CD4-positive, alpha-beta T cell treated with Interleukin-1 beta for 1 hour (primary cell): ENCODE results near the gene MRM1.

Source experiments
- DNase-seq, 2 donors: peaks; one replicate each; pipeline ENCODE4 v3.0.0-alpha.2; 2020 to 2022

MRM1 gene

GRCh38 chr17:36632916-36633771 is 31.8 kb downstream of the MRM1 start:
- DNase-seq, result no peak

DNA sequence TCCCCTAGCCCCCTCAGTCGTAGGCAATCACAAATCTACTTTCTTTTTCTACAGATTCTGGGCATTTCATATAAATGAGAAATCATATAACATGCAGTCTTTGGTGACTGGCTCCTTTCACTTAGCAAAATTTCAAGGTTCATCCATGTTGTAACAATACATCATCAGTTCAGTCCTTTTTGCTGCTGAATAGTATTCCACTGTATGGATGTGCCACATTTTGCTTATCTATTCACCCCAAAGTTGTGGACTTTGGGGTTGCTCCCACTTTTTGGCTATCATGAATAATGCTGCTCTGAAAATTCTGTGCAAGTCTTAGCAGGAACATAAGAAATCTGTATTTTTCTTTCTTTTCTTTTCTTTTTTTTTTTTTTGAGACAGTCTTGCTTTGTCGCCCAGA is 39.0 kb downstream of the MRM1 start:
- no peak for DNase-seq

DNA sequence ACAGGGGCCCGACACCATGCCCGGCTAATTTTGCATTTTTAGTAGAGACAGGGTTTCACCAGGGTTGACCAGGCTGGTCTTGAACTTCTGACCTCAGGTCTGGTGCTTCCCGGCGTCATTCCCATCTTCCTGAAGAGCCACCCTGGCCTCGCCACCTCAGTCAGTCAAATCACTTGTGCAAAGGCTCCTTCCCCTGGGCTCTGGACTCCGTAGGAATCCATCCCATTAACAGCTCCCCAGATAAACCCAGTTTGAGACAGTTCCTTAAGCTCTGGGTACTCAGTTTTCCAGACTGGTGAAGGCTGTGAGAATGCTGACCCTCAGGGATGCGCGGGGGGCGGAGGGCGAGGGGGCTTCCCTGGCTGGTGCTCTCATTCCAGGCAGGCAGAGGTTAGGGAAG is 39.5 kb downstream of the MRM1 start:
- DNase-seq, result no peak

GRCh38 chr17:36641331-36641876 is 40.0 kb downstream of the MRM1 start:
- no peak for DNase-seq

GRCh38 chr17:36641877-36642845 is 40.8 kb downstream of the MRM1 start:
- no peak for DNase-seq

DNA sequence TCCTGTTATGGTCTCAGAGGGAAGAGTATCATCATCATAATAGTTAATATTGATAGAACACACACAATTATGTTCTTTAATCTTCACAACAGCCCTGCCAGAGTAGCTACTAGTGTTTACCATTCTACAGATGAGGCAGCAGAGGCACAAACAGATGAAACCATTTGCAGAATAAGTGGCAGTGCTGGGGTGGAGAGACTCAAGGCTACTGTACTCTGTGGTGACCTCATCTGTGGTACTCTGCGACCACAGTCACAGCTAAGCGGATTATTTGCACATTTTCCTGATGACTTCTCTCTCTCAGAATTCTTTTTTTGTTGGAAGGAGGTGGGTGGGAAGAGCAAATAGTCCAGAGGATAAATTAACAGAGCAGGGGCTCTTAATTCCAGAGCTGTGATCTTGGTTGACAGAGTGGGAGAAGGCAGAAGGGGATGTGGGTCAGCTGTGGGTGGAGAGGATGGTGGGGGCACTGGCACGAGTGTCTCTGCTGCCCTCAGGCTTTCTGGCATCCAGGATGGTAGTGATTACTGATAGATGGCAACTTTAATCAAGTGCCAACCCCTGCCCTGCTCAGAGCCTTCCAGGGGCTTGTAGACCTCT is 41.8 kb downstream of the MRM1 start:
- no peak for DNase-seq

DNA sequence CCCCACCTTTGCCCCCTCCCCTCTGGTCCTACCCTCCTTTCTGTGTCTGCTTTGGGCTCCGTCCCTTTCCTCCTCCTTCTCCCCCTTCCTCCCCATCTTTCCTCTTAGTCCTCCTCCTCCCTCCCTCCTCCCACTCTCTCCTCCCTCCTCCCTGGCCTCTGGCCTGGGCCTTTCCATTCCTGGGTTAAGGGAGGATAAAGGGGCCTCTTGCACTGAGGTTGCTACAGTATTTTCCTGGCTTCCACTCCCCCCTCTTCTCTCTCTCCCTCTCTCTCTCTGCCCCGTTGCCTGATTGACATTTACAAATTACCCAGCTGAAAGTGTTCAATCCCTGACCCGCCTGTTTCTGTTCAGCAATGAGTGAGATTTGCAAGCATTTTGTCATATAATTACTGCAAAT is 44.0 kb downstream of the MRM1 start:
- DNase-seq, result no peak

DNA sequence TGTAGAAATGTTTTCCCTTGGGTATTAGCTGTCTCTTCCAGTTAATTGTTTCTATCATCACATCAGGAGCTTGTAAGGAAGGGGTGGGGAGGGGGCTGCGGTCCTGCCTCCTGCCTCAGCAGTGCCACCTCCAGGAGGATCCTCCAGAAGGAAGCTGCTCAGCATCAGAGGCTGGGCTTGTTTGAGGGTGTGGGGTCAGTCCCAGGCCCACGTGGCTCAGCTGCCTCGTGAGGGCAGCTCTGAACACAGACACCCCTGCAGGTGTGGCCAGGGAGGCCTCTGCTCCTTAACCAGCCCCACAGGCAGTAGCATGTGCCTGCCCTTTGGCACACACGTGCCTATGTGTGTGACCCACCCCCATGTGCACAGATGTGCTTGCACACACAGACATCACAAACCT is 46.3 kb downstream of the MRM1 start:
- no peak for DNase-seq

DNA sequence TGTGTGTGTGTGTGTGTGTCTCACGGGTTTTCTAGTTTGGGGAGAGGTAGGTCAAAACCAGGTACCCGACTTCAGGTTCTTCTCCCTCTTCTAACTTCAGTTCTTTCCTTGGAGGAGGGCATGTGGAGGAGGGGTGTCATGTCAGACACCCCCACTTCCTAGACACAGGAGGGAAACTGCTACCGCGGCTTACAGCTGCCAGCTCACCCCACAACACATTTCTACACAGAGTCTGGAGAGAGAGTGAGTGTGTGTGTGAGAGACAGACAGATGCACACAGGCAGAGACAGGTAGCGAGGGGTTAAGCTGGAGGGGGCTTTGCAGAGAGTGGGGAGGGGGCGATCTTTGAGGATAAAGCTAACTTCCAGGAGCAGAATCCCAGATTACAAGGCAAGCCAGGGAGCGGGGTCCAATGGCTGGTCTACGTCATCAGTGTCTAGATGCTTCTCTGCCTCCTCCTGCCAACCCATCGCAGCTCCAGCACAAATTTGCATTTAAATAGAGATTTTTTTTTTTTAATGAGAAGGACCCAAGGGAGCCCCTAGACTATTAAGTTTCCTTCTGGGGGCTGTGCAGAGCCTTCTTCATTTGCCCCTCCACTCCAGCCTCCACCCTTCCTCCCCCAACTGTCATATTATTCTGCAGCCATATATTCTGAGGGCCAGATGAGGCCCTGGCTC is 48.9 kb downstream of the MRM1 start:
- DNase-seq, result no peak

- DNase-seq, result no peak
These were observed 52.0 kb downstream of the MRM1 start for GRCh38 chr17:36653374-36653773.

GRCh38 chr17:36653856-36654255 is 52.5 kb downstream of the MRM1 start:
- DNase-seq, result no peak

DNA sequence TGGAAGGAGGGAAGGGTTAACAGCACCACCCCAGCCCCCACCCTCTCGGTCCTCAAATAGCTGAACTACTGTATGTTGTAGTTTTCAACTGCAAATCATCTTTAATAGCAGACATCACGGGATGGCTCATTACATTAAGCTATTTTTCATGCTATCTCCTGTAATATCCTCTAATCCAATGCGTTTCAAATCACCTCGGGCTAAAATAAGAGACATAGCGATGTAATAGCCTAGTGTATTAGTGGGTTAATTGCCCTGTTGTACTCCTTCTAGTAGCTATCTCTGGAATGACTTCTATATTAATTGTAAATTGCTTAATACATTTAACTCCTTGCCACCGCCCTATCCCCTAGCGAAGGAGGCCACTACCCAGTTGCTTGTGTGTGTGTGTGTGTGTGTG is 54.3 kb downstream of the MRM1 start:
- DNase-seq, result no peak

- DNase-seq, result no peak
These were observed 56.0 kb downstream of the MRM1 start for GRCh38 chr17:36657390-36657762.

DNA sequence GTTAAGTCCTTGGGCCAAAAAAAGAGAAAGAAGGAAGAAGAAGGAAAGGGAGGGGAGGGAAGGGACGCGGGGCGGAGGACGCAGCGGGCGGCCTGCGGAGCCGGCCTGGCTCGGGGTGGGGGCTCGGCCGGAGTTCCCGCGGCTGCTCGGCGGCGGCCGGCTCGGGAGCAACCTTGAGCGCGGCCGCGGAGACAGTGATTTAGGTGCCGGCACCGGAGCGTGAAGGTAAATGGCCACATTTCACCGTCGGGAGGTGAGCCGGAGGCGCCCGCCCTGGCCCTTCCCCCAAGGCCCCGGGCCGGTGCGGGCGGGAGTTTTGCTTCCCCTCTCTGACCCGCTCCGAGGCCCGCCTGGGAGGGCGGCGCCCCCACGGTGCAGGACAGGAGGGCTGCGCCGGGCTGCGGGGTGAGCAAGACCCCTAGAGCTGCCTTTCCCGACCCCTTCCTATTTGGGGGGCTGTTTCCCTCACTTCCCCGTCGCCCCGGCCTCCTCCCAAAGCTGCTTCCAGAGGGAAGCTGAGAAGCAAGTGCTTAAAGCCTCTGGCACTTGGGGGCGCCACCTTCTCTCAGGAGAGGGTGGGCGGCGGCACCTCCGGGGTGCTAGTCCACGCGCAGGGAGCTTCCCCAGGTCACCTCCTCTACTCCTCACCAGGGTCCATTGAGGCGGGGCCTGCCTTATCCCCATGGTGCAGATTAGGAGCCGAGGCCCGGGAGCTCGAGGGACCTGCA is 56.5 kb downstream of the MRM1 start:
- no peak for DNase-seq
